ENCODE data around the gene CST6. TPM values are rescaled to one million over a fixed set of nuclear protein-coding genes. Genes with fewer than 3 reads are reported as not detected.
A peak's percentile ranks its signal among the peaks of the same experiment; 100 is the strongest.

CST6 gene
- total and polyA plus RNA-seq, 2 donors (not counting 3 experiments of a cell fraction or from before 2014, with no cell fraction given) = 0.46 to 2.2 TPM

DNA sequence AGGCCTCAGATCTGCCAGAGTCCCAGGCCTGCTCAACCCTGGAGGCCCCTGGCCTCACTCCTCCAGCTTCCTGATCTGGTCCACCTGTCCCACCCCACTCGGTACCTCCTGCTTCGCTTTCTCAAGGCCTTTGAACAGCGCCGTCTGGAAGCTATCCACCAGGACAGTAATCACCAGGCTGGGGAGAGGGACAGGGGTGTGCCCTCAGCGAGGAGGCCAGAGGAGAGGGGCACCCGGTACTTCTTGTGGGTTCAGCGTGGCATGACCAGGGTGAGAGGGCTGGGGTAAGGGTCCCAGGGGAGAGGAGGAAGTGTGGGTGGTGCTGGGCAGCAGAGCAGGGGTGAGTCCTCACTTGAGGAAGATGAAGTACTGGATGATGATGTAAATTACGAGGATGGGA, 8.4 kb downstream of the CST6 start:
- DNase-seq (ENCODE audit: low read depth, low spot score) (no peak), FAIRE-seq (no peak)
- TF ChIP-seq FOS (IDR thresholded peaks at IDR 0.05; ENCODE audit: borderline replicate concordance, insufficient read depth, low read length) (no peak), MYC (IDR thresholded peaks at IDR 0.05; ENCODE audit: low read depth, low read length) (no peak), EZH2 (IDR thresholded peaks at IDR 0.05; ENCODE audit: borderline replicate concordance, low read depth, low read length, severe bottlenecking) (no peak), POLR2A (IDR thresholded peaks at IDR 0.05; ENCODE audit: low read depth, low read length) (no peak), POLR2AphosphoS5 (IDR thresholded peaks at IDR 0.05; ENCODE audit: insufficient read depth, low read depth, low read length) (no peak), JUN (IDR thresholded peaks at IDR 0.05; ENCODE audit: borderline replicate concordance, insufficient read depth, insufficient read length, low read depth) (no peak), GATA2 (IDR thresholded peaks at IDR 0.05; ENCODE audit: insufficient read depth, insufficient read length, low read depth, low read length) (no peak)
- TF ChIP-seq, protein P1, sequence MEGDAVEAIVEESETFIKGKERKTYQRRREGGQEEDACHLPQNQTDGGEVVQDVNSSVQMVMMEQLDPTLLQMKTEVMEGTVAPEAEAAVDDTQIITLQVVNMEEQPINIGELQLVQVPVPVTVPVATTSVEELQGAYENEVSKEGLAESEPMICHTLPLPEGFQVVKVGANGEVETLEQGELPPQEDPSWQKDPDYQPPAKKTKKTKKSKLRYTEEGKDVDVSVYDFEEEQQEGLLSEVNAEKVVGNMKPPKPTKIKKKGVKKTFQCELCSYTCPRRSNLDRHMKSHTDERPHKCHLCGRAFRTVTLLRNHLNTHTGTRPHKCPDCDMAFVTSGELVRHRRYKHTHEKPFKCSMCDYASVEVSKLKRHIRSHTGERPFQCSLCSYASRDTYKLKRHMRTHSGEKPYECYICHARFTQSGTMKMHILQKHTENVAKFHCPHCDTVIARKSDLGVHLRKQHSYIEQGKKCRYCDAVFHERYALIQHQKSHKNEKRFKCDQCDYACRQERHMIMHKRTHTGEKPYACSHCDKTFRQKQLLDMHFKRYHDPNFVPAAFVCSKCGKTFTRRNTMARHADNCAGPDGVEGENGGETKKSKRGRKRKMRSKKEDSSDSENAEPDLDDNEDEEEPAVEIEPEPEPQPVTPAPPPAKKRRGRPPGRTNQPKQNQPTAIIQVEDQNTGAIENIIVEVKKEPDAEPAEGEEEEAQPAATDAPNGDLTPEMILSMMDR (IDR thresholded peaks at IDR 0.05; ENCODE audit: extremely low read depth in 1 of 2, insufficient read depth in 1 of 2, low read depth in 1 of 2, low read length in 2 of 2) = no peak
- TF ChIP-seq, protein P2, sequence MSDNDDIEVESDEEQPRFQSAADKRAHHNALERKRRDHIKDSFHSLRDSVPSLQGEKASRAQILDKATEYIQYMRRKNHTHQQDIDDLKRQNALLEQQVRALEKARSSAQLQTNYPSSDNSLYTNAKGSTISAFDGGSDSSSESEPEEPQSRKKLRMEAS (IDR thresholded peaks at IDR 0.05; ENCODE audit: insufficient read depth, insufficient read length) = no peak
- H3K9me1 ChIP-seq (replicated peaks; ENCODE audit: control insufficient read depth, extremely low read depth, insufficient read depth, low read length) = no peaks in the 10 kb centered on the region
- H3K27ac ChIP-seq (ENCODE audit: insufficient read depth, low read depth, low read length) = peak overlapping the region; percentile 32
- H2AFZ ChIP-seq (ENCODE audit: low read depth, low read length) = no peak overlapping the region
- no peak overlapping the region for H3K4me2 ChIP-seq (ENCODE audit: insufficient read depth, low read length)
- no peaks in the 10 kb centered on the region for H4K20me1 ChIP-seq (replicated peaks; ENCODE audit: control insufficient read depth, extremely low read depth, insufficient read depth, low read length)
- no peaks in the 10 kb centered on the region for H3K79me2 ChIP-seq (ENCODE audit: control insufficient read depth, insufficient read depth, low read length)
- intact Hi-C loops (cut with micrococcal nuclease) = no loop called here
- H3K9me3 ChIP-seq (replicated peaks; ENCODE audit: control insufficient read depth, insufficient read depth, low read length) = no peaks in the 10 kb centered on the region
- CTCF ChIA-PET = interaction anchor here (0.6 to 3.0 kb wide), 6 partner anchors 8 to 136 kb away, joined by 3 to 16 read pairs (median 4); partner anchors contain the start of genes BANF1, CST6 and FIBP
- H3K9ac ChIP-seq (replicated peaks; ENCODE audit: extremely low read depth, insufficient read depth, low read length) = no peak overlapping the region
- dilution Hi-C loops (cut with MboI; ENCODE audit: extremely low pct_ligation_motif_present, low sequenced_read_pairs) = no loop called here
- peaks cover 30% of the 10 kb centered on the region for H3K4me1 ChIP-seq (ENCODE audit: control insufficient read depth, extremely low read depth, insufficient read depth, low read length)
- no peaks in the 10 kb centered on the region for H3K27me3 ChIP-seq (ENCODE audit: control insufficient read depth in 2 of 2, insufficient read depth in 2 of 2, low read length in 2 of 2)
- no peak overlapping the region for H3K4me3 ChIP-seq (replicated peaks in 1 of 3; ENCODE audit: insufficient read depth in 1 of 3, low read depth in 1 of 3, low read length in 3 of 3)
- no TSS peak for BruUV-seq (replicated peaks)
- POLR2A ChIA-PET = interaction anchor here (0.8 kb wide), 1 partner anchor 9 kb away, joined by 4 read pairs; no protein-coding TSS in a partner anchor
- H3K36me3 ChIP-seq (ENCODE audit: control insufficient read depth in 2 of 2, extremely low read depth in 1 of 2, insufficient read depth in 2 of 2, low read length in 2 of 2) = no peaks in the 10 kb centered on the region
